ENCODE results near the gene TTLL10.

TTLL10 gene

GRCh38 chr1:1156140-1157032 is 17.3 kb upstream of the TTLL10 start:
- in situ Hi-C loops (cut with HindIII; ENCODE audit: low sequenced_read_pairs) = loop anchor here (5.0 kb wide), 1 partner anchor 71 kb away; no protein-coding TSS in a partner anchor

GRCh38 chr1:1157033-1157365 is 16.7 kb upstream of the TTLL10 start:
- in situ Hi-C loops (cut with HindIII; ENCODE audit: low sequenced_read_pairs) = loop anchor here (5.0 kb wide), 1 partner anchor 70 kb away; no protein-coding TSS in a partner anchor

- in situ Hi-C loops (cut with HindIII; ENCODE audit: low sequenced_read_pairs) = loop anchor here (5.0 kb wide), 1 partner anchor 70 kb away; no protein-coding TSS in a partner anchor
These were observed 16.2 kb upstream of the TTLL10 start for GRCh38 chr1:1157426-1157913.

- in situ Hi-C loops (cut with HindIII; ENCODE audit: low sequenced_read_pairs) = loop anchor here (5.0 kb wide), 1 partner anchor 69 kb away; no protein-coding TSS in a partner anchor
These were observed 15.6 kb upstream of the TTLL10 start for GRCh38 chr1:1157914-1158710.

GRCh38 chr1:1160281-1160930 is 13.3 kb upstream of the TTLL10 start:
- in situ Hi-C loops (cut with HindIII; ENCODE audit: low sequenced_read_pairs) = no loop called here

GRCh38 chr1:1161078-1161682 is 12.5 kb upstream of the TTLL10 start:
- in situ Hi-C loops (cut with HindIII; ENCODE audit: low sequenced_read_pairs) = no loop called here

- in situ Hi-C loops (cut with HindIII; ENCODE audit: low sequenced_read_pairs) = no loop called here
These were observed 12.0 kb upstream of the TTLL10 start for GRCh38 chr1:1161683-1162079.

GRCh38 chr1:1162597-1163537 is 10.8 kb upstream of the TTLL10 start:
- in situ Hi-C loops (cut with HindIII; ENCODE audit: low sequenced_read_pairs) = no loop called here

- in situ Hi-C loops (cut with HindIII; ENCODE audit: low sequenced_read_pairs) = no loop called here
These were observed 10.1 kb upstream of the TTLL10 start for GRCh38 chr1:1163538-1164070.

- in situ Hi-C loops (cut with HindIII; ENCODE audit: low sequenced_read_pairs) = no loop called here
These were observed 9.3 kb upstream of the TTLL10 start for GRCh38 chr1:1164361-1164700.

GRCh38 chr1:1164701-1165451 is 8.8 kb upstream of the TTLL10 start:
- in situ Hi-C loops (cut with HindIII; ENCODE audit: low sequenced_read_pairs) = no loop called here

GRCh38 chr1:1165485-1165884 is 8.2 kb upstream of the TTLL10 start:
- in situ Hi-C loops (cut with HindIII; ENCODE audit: low sequenced_read_pairs) = no loop called here

- in situ Hi-C loops (cut with HindIII; ENCODE audit: low sequenced_read_pairs) = no loop called here
These were observed 7.7 kb upstream of the TTLL10 start for GRCh38 chr1:1165900-1166421.

- in situ Hi-C loops (cut with HindIII; ENCODE audit: low sequenced_read_pairs) = no loop called here
These were observed 6.9 kb upstream of the TTLL10 start for GRCh38 chr1:1166642-1167397.

- in situ Hi-C loops (cut with HindIII; ENCODE audit: low sequenced_read_pairs) = no loop called here
These were observed 6.3 kb upstream of the TTLL10 start for GRCh38 chr1:1167398-1167821.

GRCh38 chr1:1167841-1168450 is 5.7 kb upstream of the TTLL10 start:
- in situ Hi-C loops (cut with HindIII; ENCODE audit: low sequenced_read_pairs) = no loop called here

All from endothelial cell of hepatic sinusoid (primary cell).